Fibroblast of mammary gland (primary cell): ENCODE data around the gene FHAD1.
"Not testable (repeated sequence)": the region's sequence is repeated elsewhere in the genome, so short reads cannot be mapped to it uniquely, and the experiment has no call there.

Experiments used
- DNase-seq: peaks from one replicate; pipeline ENCODE4 v3.0.0-alpha.2; 2010; ENCODE audit warnings: low read depth
- H3K4me3 ChIP-seq: 2 replicates; pipeline ENCODE4 v1.5.1; 2011; ENCODE audit warnings: low read depth, mild to moderate bottlenecking, low read length, moderate library complexity; ENCODE audit not compliant: control insufficient read depth
- TF ChIP-seq, protein P1 (sequence below): conservative IDR thresholded peaks from 2 replicates; pipeline ENCODE4 v1.5.1; 2011; ENCODE audit warnings: low read depth, low read length, inconsistent platforms; ENCODE audit not compliant: control insufficient read depth, insufficient read depth

FHAD1 gene

GRCh38 chr1:15433471-15433870 lies 186.4 kb downstream of the FHAD1 start:
- DNase-seq = no peak
- no peak overlapping the region for H3K4me3 ChIP-seq
- TF ChIP-seq, protein P1, sequence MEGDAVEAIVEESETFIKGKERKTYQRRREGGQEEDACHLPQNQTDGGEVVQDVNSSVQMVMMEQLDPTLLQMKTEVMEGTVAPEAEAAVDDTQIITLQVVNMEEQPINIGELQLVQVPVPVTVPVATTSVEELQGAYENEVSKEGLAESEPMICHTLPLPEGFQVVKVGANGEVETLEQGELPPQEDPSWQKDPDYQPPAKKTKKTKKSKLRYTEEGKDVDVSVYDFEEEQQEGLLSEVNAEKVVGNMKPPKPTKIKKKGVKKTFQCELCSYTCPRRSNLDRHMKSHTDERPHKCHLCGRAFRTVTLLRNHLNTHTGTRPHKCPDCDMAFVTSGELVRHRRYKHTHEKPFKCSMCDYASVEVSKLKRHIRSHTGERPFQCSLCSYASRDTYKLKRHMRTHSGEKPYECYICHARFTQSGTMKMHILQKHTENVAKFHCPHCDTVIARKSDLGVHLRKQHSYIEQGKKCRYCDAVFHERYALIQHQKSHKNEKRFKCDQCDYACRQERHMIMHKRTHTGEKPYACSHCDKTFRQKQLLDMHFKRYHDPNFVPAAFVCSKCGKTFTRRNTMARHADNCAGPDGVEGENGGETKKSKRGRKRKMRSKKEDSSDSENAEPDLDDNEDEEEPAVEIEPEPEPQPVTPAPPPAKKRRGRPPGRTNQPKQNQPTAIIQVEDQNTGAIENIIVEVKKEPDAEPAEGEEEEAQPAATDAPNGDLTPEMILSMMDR = no peak

DNA sequence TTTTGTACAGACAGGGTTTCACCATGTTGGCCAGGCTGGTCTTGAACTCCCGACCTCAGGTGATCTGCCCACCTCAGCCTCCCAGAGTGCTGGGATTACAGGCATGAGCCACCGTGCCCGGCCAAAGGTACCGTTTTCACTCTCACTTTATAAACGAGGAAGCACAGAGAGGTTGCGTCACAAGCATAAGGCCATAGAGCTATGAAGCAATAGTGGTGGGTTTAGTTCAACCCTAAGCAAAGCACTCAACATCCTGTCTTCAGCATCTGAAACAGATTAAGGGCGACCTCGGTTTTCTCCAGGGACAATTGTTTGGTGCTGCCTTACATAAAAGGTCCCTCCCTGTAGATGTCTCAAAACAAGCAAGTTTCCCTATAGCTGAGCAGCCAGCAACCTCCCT lies 187.7 kb downstream of the FHAD1 start:
- not testable (repeated sequence) for H3K4me3 ChIP-seq

GRCh38 chr1:15435239-15436077 lies 188.4 kb downstream of the FHAD1 start:
- TF ChIP-seq, protein P1 = no peak
- H3K4me3 ChIP-seq = no peak overlapping the region
- DNase-seq = no peak

More for the DNA sequence above, 187.7 kb downstream of the FHAD1 start:
- DNase-seq = peak; percentile 87

GRCh38 chr1:15436881-15437442 lies 189.9 kb downstream of the FHAD1 start:
- TF ChIP-seq, protein P1 = no peak
- no peak overlapping the region for H3K4me3 ChIP-seq
- DNase-seq = no peak

DNA sequence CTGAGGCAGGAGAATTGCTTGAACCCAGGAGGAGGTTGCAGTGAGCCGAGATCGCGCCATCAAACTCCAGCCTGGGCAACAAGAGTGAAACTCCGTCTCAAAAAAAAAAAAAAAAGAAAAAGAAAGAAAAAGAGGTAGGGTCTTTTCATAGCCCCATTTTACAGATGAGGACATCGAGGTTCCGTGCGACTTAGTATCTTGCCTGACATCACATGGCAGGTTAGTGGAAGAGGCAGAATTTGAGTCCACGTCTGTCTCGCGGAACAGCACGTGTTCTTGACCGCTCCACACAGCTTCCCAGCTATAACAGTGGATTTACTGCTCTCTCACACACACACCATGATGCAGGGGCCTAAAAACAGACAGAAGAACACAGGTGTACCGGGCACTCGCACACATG lies 192.3 kb downstream of the FHAD1 start:
- TF ChIP-seq, protein P1 = no peak
- H3K4me3 ChIP-seq = no peak overlapping the region
- DNase-seq = no peak

DNA sequence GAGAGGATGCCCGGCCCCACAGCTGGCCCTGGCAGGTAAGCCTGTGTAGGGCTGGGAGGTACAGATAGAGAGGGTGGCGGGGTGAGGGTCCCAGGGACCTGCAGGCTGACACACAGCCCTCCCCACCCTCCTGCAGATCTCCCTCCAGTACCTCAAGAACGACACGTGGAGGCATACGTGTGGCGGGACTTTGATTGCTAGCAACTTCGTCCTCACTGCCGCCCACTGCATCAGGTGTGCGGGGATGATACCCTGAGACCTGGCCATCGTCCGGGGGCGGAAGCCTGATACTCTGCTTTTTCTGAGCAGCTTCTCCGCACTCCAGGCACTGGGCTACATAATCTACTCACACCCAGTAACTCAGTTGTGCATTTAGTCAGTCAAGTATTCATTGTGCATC lies 193.3 kb downstream of the FHAD1 start:
- no peak overlapping the region for H3K4me3 ChIP-seq
- no peak for DNase-seq
- TF ChIP-seq, protein P1 = no peak

DNA sequence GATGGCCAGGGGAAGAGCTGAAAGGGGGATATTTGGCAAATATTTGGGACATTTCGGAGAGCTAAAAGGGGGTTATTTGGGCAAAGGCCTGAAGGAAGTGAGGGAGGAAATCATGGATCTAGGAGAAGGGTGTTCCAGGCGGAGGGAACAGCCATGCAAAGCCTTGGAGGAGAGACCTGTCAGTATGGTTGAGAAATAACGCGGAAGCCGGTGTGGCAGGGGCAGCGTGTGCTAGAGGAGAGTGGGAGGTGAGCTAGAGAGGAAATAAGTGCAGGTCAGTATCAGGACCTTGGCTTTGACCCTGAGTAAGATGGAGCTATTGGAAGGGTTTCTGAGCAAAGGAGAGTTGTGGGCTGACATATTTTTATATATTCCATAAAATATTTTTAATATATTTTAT lies 194.2 kb downstream of the FHAD1 start:
- no peak for DNase-seq
- TF ChIP-seq, protein P1 = no peak
- no peak overlapping the region for H3K4me3 ChIP-seq
